GM12873 (cell line): ENCODE measurements around the gene SF3B2.

ENCODE experiments used
- CTCF ChIP-seq: IDR thresholded peaks from 2 replicates; pipeline ENCODE4 v1.5.1; 2012; ENCODE audit warnings: low read depth, mild to moderate bottlenecking, moderate library complexity, low read length, control low read depth; ENCODE audit not compliant: insufficient read depth; ENCODE audit errors: missing control alignments

The SF3B2 gene

GRCh38 chr11:66039765-66040164 is 12.4 kb upstream of the SF3B2 start:
- no peak for TF ChIP-seq CTCF

GRCh38 chr11:66042227-66042995 is 9.8 kb upstream of the SF3B2 start:
- TF ChIP-seq CTCF = no peak

- no peak for TF ChIP-seq CTCF
Observed at GRCh38 chr11:66042996-66043906, 8.9 kb upstream of the SF3B2 start.

GRCh38 chr11:66044757-66045156 is 7.4 kb upstream of the SF3B2 start:
- no peak for TF ChIP-seq CTCF

GRCh38 chr11:66045177-66045639 is 7.0 kb upstream of the SF3B2 start:
- TF ChIP-seq CTCF = peak; percentile 98

- no peak for TF ChIP-seq CTCF
Observed at GRCh38 chr11:66046901-66047300, 5.3 kb upstream of the SF3B2 start.
